PC-3 (cell line): ENCODE data around the gene HMCN1. TPM values are rescaled to one million over a fixed set of nuclear protein-coding genes. Genes with fewer than 3 reads are reported as not detected.

Experiments
- ATAC-seq: fragments of 200-7000 bp; cut with Tn5 transposase; 2 replicates; pipeline ENCODE4 v1.9.1; 2020; ENCODE audit warnings: mild to moderate bottlenecking, moderate library complexity
- BruUV-seq: library from RNA; stranded (reverse); fragments of 400-500 nt; replicated peaks from 2 replicates; lab custom pipeline; 2021; lab: Mats Ljungman, UMichigan
- CTCF ChIA-PET: fragments of 300-600 bp; sonication (Branson Sonifier 250); formaldehyde crosslinking; loops from one replicate; lab custom pipeline; 2022; ENCODE audit warnings: antibody characterized with exemption; lab: Charles Lee
- POLR2A ChIA-PET: fragments of 300-600 bp; sonication (Branson Sonifier 250); formaldehyde crosslinking; loops from one replicate; lab custom pipeline; 2022; ENCODE audit warnings: antibody characterized with exemption; ENCODE audit not compliant: unreplicated experiment; lab: Charles Lee
- DNase-seq: peaks from one replicate; pipeline ENCODE4 v3.0.0-alpha.2; 2015
- H2AFZ ChIP-seq: fragments of 300-600 bp; sonication (generic); 2 replicates; pipeline ENCODE4 v1.6.0; 2016; ENCODE audit warnings: antibody characterized with exemption, low read length
- H3F3A ChIP-seq: fragments of 300-600 bp; sonication (generic); one replicate; pipeline ENCODE4 v1.6.0; 2017; ENCODE audit warnings: antibody characterized with exemption, low read length, control low read depth, mild to moderate bottlenecking; ENCODE audit not compliant: unreplicated experiment
- H3K27ac ChIP-seq: fragments of 300-600 bp; sonication (generic); 2 replicates; pipeline ENCODE4 v1.5.1; 2016; ENCODE audit warnings: mild to moderate bottlenecking, low read length
- H3K27me3 ChIP-seq: fragments of 300-600 bp; sonication (generic); 2 replicates; pipeline ENCODE4 v1.6.1; 2016; ENCODE audit warnings: low read length, mixed read lengths
- H3K36me3 ChIP-seq: fragments of 300-600 bp; sonication (generic); 2 replicates; pipeline ENCODE4 v1.6.1; 2016; ENCODE audit warnings: low read depth, mixed run types, low read length, mixed read lengths
- H3K4me1 ChIP-seq: fragments of 300-600 bp; sonication (generic); 2 replicates; pipeline ENCODE4 v1.5.1; 2016; ENCODE audit warnings: low read length; ENCODE audit not compliant: insufficient read depth
- H3K4me2 ChIP-seq: fragments of 300-600 bp; sonication (generic); 2 replicates; pipeline ENCODE4 v1.6.0; 2016; ENCODE audit warnings: low read length
- H3K4me3 ChIP-seq: fragments of 300-600 bp; sonication (generic); 2 replicates; pipeline ENCODE4 v1.5.1; 2016; ENCODE audit warnings: mild to moderate bottlenecking, low read length, mixed read lengths
- H3K79me2 ChIP-seq: fragments of 300-600 bp; sonication (generic); 2 replicates; pipeline ENCODE4 v1.6.1; 2017; ENCODE audit warnings: low read length, mixed read lengths
- H3K9ac ChIP-seq: fragments of 300-600 bp; sonication (generic); 2 replicates; pipeline ENCODE4 v1.6.0; 2016; ENCODE audit warnings: mild to moderate bottlenecking, low read length
- H3K9me2 ChIP-seq: fragments of 300-600 bp; sonication (generic); replicated peaks from 2 replicates; pipeline ENCODE4 v1.6.1; 2016; ENCODE audit warnings: mixed run types, low read length, mixed read lengths
- H3K9me3 ChIP-seq: fragments of 300-600 bp; sonication (generic); 2 replicates; pipeline ENCODE4 v1.6.1; 2016; ENCODE audit warnings: low read length, mixed read lengths
- H4K20me1 ChIP-seq: fragments of 300-600 bp; sonication (generic); 2 replicates; pipeline ENCODE4 v1.6.1; 2016; ENCODE audit warnings: low read length, mixed read lengths
- CTCF ChIP-seq: fragments of 300-600 bp; sonication (generic); conservative IDR thresholded peaks from 2 replicates; pipeline ENCODE4 v1.5.1; 2017; ENCODE audit warnings: antibody characterized with exemption, low read depth, mild to moderate bottlenecking, low read length
- EZH2 ChIP-seq: fragments of 300-600 bp; sonication (generic); IDR thresholded peaks from one replicate; pipeline ENCODE4 v1.6.1; 2017; ENCODE audit warnings: antibody characterized with exemption, mild to moderate bottlenecking, low read length; ENCODE audit not compliant: unreplicated experiment
- EZH2phosphoT487 ChIP-seq: fragments of 300-600 bp; sonication (generic); IDR thresholded peaks from 2 replicates; pipeline ENCODE4 v1.6.1; 2018; ENCODE audit warnings: mild to moderate bottlenecking, antibody characterized with exemption, low read length, borderline replicate concordance
- intact Hi-C: fragments of 100-400 bp; cut with micrococcal nuclease; formaldehyde crosslinking; loops from 2 replicates; pipeline ENCODE4 v1.9.0; 2023
- total RNA-seq: library from RNA; depleted of rRNA; stranded (reverse); fragments of >200 nt; gene quantifications from 2 replicates; pipeline ENCODE4 v1.2.3, GENCODE V29; 2014

Gene HMCN1
- total RNA-seq, 1 experiment from 2014 or later, result 0.66 TPM

DNA sequence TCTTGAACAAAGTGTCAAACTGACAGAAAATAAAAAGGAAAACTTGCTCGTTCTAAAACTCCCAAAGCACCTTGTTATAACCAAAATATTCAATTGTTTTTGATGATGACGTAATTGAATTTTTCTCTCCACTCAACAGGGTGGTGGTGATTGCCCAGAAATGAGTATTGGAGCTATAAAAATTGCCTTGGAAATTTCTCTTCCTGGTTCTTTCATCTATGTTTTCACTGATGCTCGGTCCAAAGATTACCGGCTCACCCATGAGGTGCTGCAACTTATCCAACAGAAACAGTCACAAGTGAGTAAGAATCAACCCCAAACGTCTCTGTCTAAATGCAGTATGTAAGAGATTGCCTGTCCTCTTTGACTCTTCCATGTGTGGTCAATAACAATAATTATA lies 130.1 kb downstream of the HMCN1 start:
- Histone ChIP-seq H3F3A (no peaks in the 10 kb centered on the region), H2AFZ (no peak overlapping the region), H4K20me1 (no peaks in the 10 kb centered on the region), H3K4me3 (no peak overlapping the region), H3K4me1 (peaks cover 31% of the 10 kb centered on the region), H3K36me3 (no peaks in the 10 kb centered on the region), H3K27ac (peak overlapping the region; percentile 78; the same call in 1 of the 2 replicates), H3K9me3 (no peaks in the 10 kb centered on the region), H3K27me3 (no peaks in the 10 kb centered on the region), H3K79me2 (no peaks in the 10 kb centered on the region), H3K4me2 (no peak overlapping the region), H3K9ac (no peak overlapping the region), H3K9me2 (no peaks in the 10 kb centered on the region)
- no peak for TF ChIP-seq CTCF
- DNase-seq (no peak), ATAC-seq (no peak)
- no TSS peak for BruUV-seq
- CTCF ChIA-PET, result no interaction called here
- POLR2A ChIA-PET, result no interaction called here
- intact Hi-C loops, result no loop called here

GRCh38 chr1:185864889-185865517 lies 130.8 kb downstream of the HMCN1 start:
- TF ChIP-seq CTCF (no peak), EZH2phosphoT487 (no peak), EZH2 (no peak)
- POLR2A ChIA-PET, result no interaction called here
- H3K79me2 ChIP-seq, result no peaks in the 10 kb centered on the region
- DNase-seq (peak; percentile 70), ATAC-seq (peak; percentile 83)
- no peaks in the 10 kb centered on the region for H3K27me3 ChIP-seq
- peak overlapping the region; percentile 78 for H3K27ac ChIP-seq
- H3F3A ChIP-seq, result no peaks in the 10 kb centered on the region
- H4K20me1 ChIP-seq, result no peaks in the 10 kb centered on the region
- no peak overlapping the region for H3K4me2 ChIP-seq
- H3K9me3 ChIP-seq, result no peaks in the 10 kb centered on the region
- no peaks in the 10 kb centered on the region for H3K36me3 ChIP-seq
- no peak overlapping the region for H3K4me3 ChIP-seq
- no peaks in the 10 kb centered on the region for H3K9me2 ChIP-seq
- intact Hi-C loops, result no loop called here
- H3K4me1 ChIP-seq, result peaks cover 31% of the 10 kb centered on the region
- no peak overlapping the region for H3K9ac ChIP-seq
- BruUV-seq, result no TSS peak
- H2AFZ ChIP-seq, result no peak overlapping the region
- CTCF ChIA-PET, result no interaction called here

- H3K9ac ChIP-seq, result no peak overlapping the region
- no peak for DNase-seq
- H4K20me1 ChIP-seq, result no peaks in the 10 kb centered on the region
- peaks cover 13% of the 10 kb centered on the region for H3K4me1 ChIP-seq
- no peaks in the 10 kb centered on the region for H3K79me2 ChIP-seq
- no TSS peak for BruUV-seq
- no peak overlapping the region for H3K4me2 ChIP-seq
- H3K4me3 ChIP-seq, result no peak overlapping the region
- intact Hi-C loops, result no loop called here
- no peak overlapping the region for H3K27ac ChIP-seq
- no peaks in the 10 kb centered on the region for H3K9me2 ChIP-seq
- H3K36me3 ChIP-seq, result no peaks in the 10 kb centered on the region
- H3K9me3 ChIP-seq, result no peaks in the 10 kb centered on the region
- H2AFZ ChIP-seq, result no peak overlapping the region
- POLR2A ChIA-PET, result no interaction called here
- no peaks in the 10 kb centered on the region for H3F3A ChIP-seq
- CTCF ChIA-PET, result no interaction called here
- no peak for ATAC-seq
- TF ChIP-seq EZH2phosphoT487 (no peak), CTCF (no peak), EZH2 (no peak)
- no peaks in the 10 kb centered on the region for H3K27me3 ChIP-seq
Measured at GRCh38 chr1:185869590-185869989, 135.4 kb downstream of the HMCN1 start.
